IPS DF 6.9 (cell line): Measurements from ENCODE around the gene ANKRD10.
"Not testable (repeated sequence)": the region's sequence is repeated elsewhere in the genome, so short reads cannot be mapped to it uniquely, and the experiment has no call there.

Experiments used
- DNase-seq: peaks from one replicate; pipeline ENCODE4 v3.0.0-alpha.2; 2013; ENCODE audit warnings: low read depth, low spot score
- H3K27ac ChIP-seq: one replicate; pipeline ENCODE4 v1.5.1; 2013; ENCODE audit warnings: low read length, control low read depth
- H3K27me3 ChIP-seq: 2 replicates; pipeline ENCODE4 v1.6.1; 2013; ENCODE audit warnings: mild to moderate bottlenecking, low read length; ENCODE audit not compliant: control insufficient read depth, insufficient read depth
- H3K36me3 ChIP-seq: 2 replicates; pipeline ENCODE4 v1.6.1; 2013; ENCODE audit warnings: low read length; ENCODE audit not compliant: control insufficient read depth, insufficient read depth
- H3K4me1 ChIP-seq: 2 replicates; pipeline ENCODE4 v1.6.1; 2013; ENCODE audit warnings: low read length; ENCODE audit not compliant: control insufficient read depth, insufficient read depth
- H3K4me3 ChIP-seq: 2 replicates; pipeline ENCODE4 v1.5.1; 2013; ENCODE audit warnings: mild to moderate bottlenecking, low read length
- H3K9me3 ChIP-seq: 2 replicates; pipeline ENCODE4 v1.6.1; 2013; ENCODE audit warnings: low read length, inconsistent platforms; ENCODE audit not compliant: control insufficient read depth, insufficient read depth
- WGBS: extraction: QIAGEN DNeasy Blood & Tissue Kit; methylation state at CpG from one replicate; pipeline ENCODE4 v1.1.7; 2013; ENCODE audit warnings: mixed read lengths, missing lambda C conversion rate; ENCODE audit not compliant: insufficient read length, insufficient coverage; 5-methylcytosine and 5-hydroxymethylcytosine counted together

Gene ANKRD10

GRCh38 chr13:110841846-110842245 lies 73.0 kb downstream of the ANKRD10 start:
- Histone ChIP-seq H3K4me1 (no peaks in the 10 kb centered on the region), H3K27me3 (no peaks in the 10 kb centered on the region), H3K4me3 (no peak overlapping the region), H3K27ac (no peak overlapping the region), H3K9me3 (no peaks in the 10 kb centered on the region), H3K36me3 (no peaks in the 10 kb centered on the region)
- WGBS, result no CpG with 5 or more reads among the region's 3 CpGs
- DNase-seq, result no peak

DNA sequence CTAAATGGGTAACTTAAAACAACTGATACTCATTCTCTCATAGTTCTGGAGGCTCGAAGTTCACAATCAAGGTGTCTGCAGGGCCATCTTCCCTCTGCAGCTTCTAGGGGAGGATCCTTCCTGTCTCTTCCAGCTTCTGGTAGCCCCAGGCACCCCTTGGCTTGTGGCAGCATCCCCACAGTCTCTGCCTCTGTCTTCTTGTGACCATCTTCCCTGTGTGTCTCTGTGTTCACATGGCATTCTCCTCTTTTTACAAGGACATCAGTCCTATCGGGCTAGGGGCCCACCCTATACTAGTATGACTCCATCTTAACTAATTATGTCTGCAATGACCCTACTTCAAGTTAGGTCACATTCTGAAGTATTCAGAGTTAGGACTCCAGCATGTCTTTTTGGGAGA lies 73.5 kb downstream of the ANKRD10 start:
- Histone ChIP-seq H3K36me3 (no peaks in the 10 kb centered on the region), H3K4me1 (no peaks in the 10 kb centered on the region), H3K27me3 (no peaks in the 10 kb centered on the region), H3K9me3 (no peaks in the 10 kb centered on the region), H3K4me3 (no peak overlapping the region), H3K27ac (no peak overlapping the region)
- WGBS, result no CpG with 5 or more reads among the region's 2 CpGs
- DNase-seq, result no peak

GRCh38 chr13:110838867-110839538 lies 75.9 kb downstream of the ANKRD10 start:
- H3K27me3 ChIP-seq, result no peaks in the 10 kb centered on the region

GRCh38 chr13:110838116-110838515 lies 76.8 kb downstream of the ANKRD10 start:
- Histone ChIP-seq H3K36me3 (no peaks in the 10 kb centered on the region), H3K4me1 (no peaks in the 10 kb centered on the region), H3K9me3 (no peaks in the 10 kb centered on the region), H3K27ac (no peak overlapping the region), H3K27me3 (no peaks in the 10 kb centered on the region), H3K4me3 (no peak overlapping the region)
- no peak for DNase-seq
- WGBS, result no CpG with 5 or more reads among the region's 8 CpGs

More at GRCh38 chr13:110838867-110839538, 75.9 kb downstream of the ANKRD10 start:
- H3K27ac ChIP-seq, result no peak overlapping the region
- no peaks in the 10 kb centered on the region for H3K36me3 ChIP-seq
- no peak overlapping the region for H3K4me3 ChIP-seq
- H3K4me1 ChIP-seq, result no peaks in the 10 kb centered on the region
- no peaks in the 10 kb centered on the region for H3K9me3 ChIP-seq
- WGBS, result no CpG with 5 or more reads among the region's 4 CpGs
- no peak for DNase-seq

GRCh38 chr13:110837397-110838061 lies 77.3 kb downstream of the ANKRD10 start:
- not testable (repeated sequence) for H3K36me3 ChIP-seq, H3K4me3 ChIP-seq, H3K27ac ChIP-seq, H3K4me1 ChIP-seq, H3K27me3 ChIP-seq, H3K9me3 ChIP-seq, DNase-seq
- WGBS, result no CpG with 5 or more reads among the region's 5 CpGs

GRCh38 chr13:110836605-110836903 lies 78.3 kb downstream of the ANKRD10 start:
- no peaks in the 10 kb centered on the region for H3K36me3 ChIP-seq
- H3K4me3 ChIP-seq, result no peak overlapping the region
- WGBS, result no CpG with 5 or more reads among the region's 2 CpGs

GRCh38 chr13:110835721-110836604 lies 78.9 kb downstream of the ANKRD10 start:
- Histone ChIP-seq H3K27ac (no peak overlapping the region), H3K4me3 (no peak overlapping the region), H3K4me1 (no peaks in the 10 kb centered on the region), H3K27me3 (no peaks in the 10 kb centered on the region), H3K9me3 (no peaks in the 10 kb centered on the region), H3K36me3 (no peaks in the 10 kb centered on the region)
- no peak for DNase-seq
- no CpG with 5 or more reads among the region's 7 CpGs for whole genome bisulfite sequencing

More at GRCh38 chr13:110836605-110836903, 78.3 kb downstream of the ANKRD10 start:
- Histone ChIP-seq H3K4me1 (no peaks in the 10 kb centered on the region), H3K9me3 (no peaks in the 10 kb centered on the region), H3K27ac (no peak overlapping the region), H3K27me3 (no peaks in the 10 kb centered on the region)
- DNase-seq, result no peak

DNA sequence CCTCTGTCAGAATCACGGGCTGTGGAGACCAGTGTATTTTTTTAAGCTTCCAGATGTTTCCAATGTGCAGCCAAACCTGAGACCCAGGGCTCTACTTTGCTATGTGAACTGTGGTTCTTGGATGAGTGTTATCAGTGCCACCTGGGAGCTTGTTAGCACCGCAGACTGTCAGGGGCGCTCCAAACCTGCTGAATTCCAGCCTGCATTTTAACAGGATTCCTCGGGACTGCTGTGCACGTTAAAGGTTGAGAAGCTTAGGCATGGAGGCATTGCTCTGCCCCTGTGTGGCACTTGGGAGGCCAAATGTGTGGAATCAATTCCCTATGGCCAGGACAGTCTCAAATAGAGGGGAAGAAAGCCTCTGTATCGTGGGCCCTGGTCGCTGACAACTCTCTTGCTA lies 80.3 kb downstream of the ANKRD10 start:
- Histone ChIP-seq H3K36me3 (no peaks in the 10 kb centered on the region), H3K9me3 (no peaks in the 10 kb centered on the region), H3K27ac (no peak overlapping the region), H3K4me1 (no peaks in the 10 kb centered on the region; the same call in 1 of the 2 replicates), H3K27me3 (no peaks in the 10 kb centered on the region), H3K4me3 (no peak overlapping the region)
- no CpG with 5 or more reads among the region's 7 CpGs for WGBS
- DNase-seq, result no peak

GRCh38 chr13:110832531-110832930 lies 82.3 kb downstream of the ANKRD10 start:
- no peaks in the 10 kb centered on the region for H3K9me3 ChIP-seq
- no peaks in the 10 kb centered on the region; the same call in 1 of the 2 replicates for H3K4me1 ChIP-seq
- no peak for DNase-seq
- no peak overlapping the region for H3K4me3 ChIP-seq
- H3K27me3 ChIP-seq, result no peaks in the 10 kb centered on the region
- no CpG with 5 or more reads among the region's 10 CpGs for WGBS
- H3K27ac ChIP-seq, result no peak overlapping the region
- H3K36me3 ChIP-seq, result no peaks in the 10 kb centered on the region

GRCh38 chr13:110832205-110832479 lies 82.7 kb downstream of the ANKRD10 start:
- no peak for DNase-seq
- Histone ChIP-seq H3K36me3 (no peaks in the 10 kb centered on the region), H3K4me1 (no peaks in the 10 kb centered on the region; the same call in 1 of the 2 replicates), H3K9me3 (no peaks in the 10 kb centered on the region), H3K27ac (no peak overlapping the region), H3K27me3 (no peaks in the 10 kb centered on the region), H3K4me3 (no peak overlapping the region)
- no CpG with 5 or more reads among the region's 3 CpGs for WGBS
